Naive thymus-derived CD4-positive, alpha-beta T cell (primary cell): ENCODE results near the gene DDX20. TPM values are rescaled to one million over a fixed set of nuclear protein-coding genes. Genes with fewer than 3 reads are reported as not detected.

ENCODE experiments used
- ATAC-seq: fragments of 150-1000 bp; cut with Tn5 transposase; 2 replicates; pipeline ENCODE4 v1.10.0; 2021; ENCODE audit warnings: mild to moderate bottlenecking, moderate library complexity
- CTCF ChIA-PET: fragments of 350-600 bp; sonication (Branson Sonifier 250); formaldehyde crosslinking; loops from one replicate; lab custom pipeline; 2021; ENCODE audit warnings: antibody characterized with exemption; lab: Charles Lee
- POLR2A ChIA-PET: fragments of 350-600 bp; sonication (Branson Sonifier 250); formaldehyde crosslinking; loops from one replicate; lab custom pipeline; 2021; ENCODE audit warnings: antibody characterized with exemption, inconsistent platforms; lab: Charles Lee
- DNase-seq, 9 donors: peaks; one replicate each; pipeline versions ENCODE4 v3.0.0 to v3.0.0-alpha.2; 2020 to 2022; ENCODE audit warnings: mixed read lengths in 1 of 9
- H3K27ac ChIP-seq: one replicate; pipeline ENCODE4 v1.7.0; 2013; ENCODE audit warnings: mild to moderate bottlenecking, low read depth, low read length, moderate library complexity
- H3K27me3 ChIP-seq, 2 donors: one replicate each; pipeline ENCODE4 v1.7.0; 2013; ENCODE audit warnings: low read length in 2 of 2, mild to moderate bottlenecking in 2 of 2, moderate library complexity in 2 of 2; ENCODE audit not compliant: control insufficient read depth in 2 of 2, insufficient read depth in 2 of 2
- H3K36me3 ChIP-seq, 3 experiments: 1 replicate in 2 of 3; 2 replicates in 1 of 3; pipeline ENCODE4 v1.7.0; 2013; ENCODE audit warnings: low read length in 3 of 3, mild to moderate bottlenecking in 3 of 3, moderate library complexity in 1 of 3; ENCODE audit not compliant: insufficient read depth in 3 of 3, control insufficient read depth in 2 of 3
- H3K4me1 ChIP-seq, 2 donors: one replicate each; pipeline ENCODE4 v1.7.0; 2013; ENCODE audit warnings: low read length in 2 of 2, mild to moderate bottlenecking in 2 of 2, moderate library complexity in 1 of 2; ENCODE audit not compliant: control insufficient read depth in 2 of 2, insufficient read depth in 2 of 2
- H3K4me3 ChIP-seq: 2 replicates; pipeline ENCODE4 v1.7.0; 2013; ENCODE audit warnings: mild to moderate bottlenecking, low read length
- H3K9me3 ChIP-seq, 3 experiments: 1 replicate in 2 of 3; 2 replicates in 1 of 3; pipeline ENCODE4 v1.7.0; 2013; ENCODE audit warnings: low read length in 3 of 3; ENCODE audit not compliant: control insufficient read depth in 2 of 3
- H3K27ac Mint-ChIP-seq, 9 donors: one replicate each; pipeline ENCODE4 v1.8.0; 2020 to 2022; ENCODE audit warnings: mixed read lengths in 9 of 9, mild to moderate bottlenecking in 8 of 9, moderate library complexity in 5 of 9, inconsistent platforms in 2 of 9
- H3K27me3 Mint-ChIP-seq, 5 donors: one replicate each; pipeline ENCODE4 v1.8.0; 2021 to 2022; ENCODE audit warnings: mixed read lengths in 5 of 5, mild to moderate bottlenecking in 1 of 5
- H3K36me3 Mint-ChIP-seq, 5 donors: one replicate each; pipeline ENCODE4 v1.8.0; 2020 to 2022; ENCODE audit warnings: mixed read lengths in 5 of 5, mild to moderate bottlenecking in 3 of 5, inconsistent platforms in 1 of 5
- H3K4me1 Mint-ChIP-seq, 7 donors: one replicate each; pipeline ENCODE4 v1.8.0; 2020 to 2022; ENCODE audit warnings: mixed read lengths in 7 of 7, mild to moderate bottlenecking in 3 of 7, inconsistent platforms in 1 of 7
- H3K4me3 Mint-ChIP-seq, 10 donors: one replicate each; pipeline ENCODE4 v1.8.0; 2020 to 2022; ENCODE audit warnings: mild to moderate bottlenecking in 10 of 10, mixed read lengths in 10 of 10, moderate library complexity in 6 of 10, inconsistent platforms in 2 of 10
- H3K9me3 Mint-ChIP-seq, 11 donors: one replicate each; pipeline ENCODE4 v1.8.0; 2020 to 2022; ENCODE audit warnings: mixed read lengths in 11 of 11, mild to moderate bottlenecking in 4 of 11, inconsistent platforms in 1 of 11, moderate library complexity in 1 of 11
- intact Hi-C, 2 donors: fragments of 100-400 bp; cut with micrococcal nuclease; formaldehyde crosslinking; loops; one replicate each; pipeline ENCODE4 v1.15.1; 2023
- polyA plus RNA-seq, 2 donors: library from polyadenylated mRNA; unstranded; fragments of 300-500 nt; fragmentation: Illumina TruSeq; gene quantifications; one replicate each; pipeline ENCODE4 v1.2.3, GENCODE V29; 2021
- total RNA-seq, 6 experiments: library from RNA in 5 of 6; stranded (reverse) in 5 of 6; gene quantifications; 1 replicate in 5 of 6; 2 replicates in 1 of 6; pipeline ENCODE4 v1.2.3 and lab custom pipeline; 2021 to 2026

Gene DDX20
- total RNA-seq (10 to 100 TPM; 12.7 to 27.0 (median 18.7) TPM), polyA plus RNA-seq (10 to 100 TPM; 11.6 to 20.7 TPM), total RNA-seq (lab: John Stamatoyannopoulos, UW) (48.2 reads per million, percentile 70 among the genes with 10 or more reads in this experiment)

GRCh38 chr1:111755331-111756123 lies at the start of gene DDX20:
Gene DDX20 (plus strand): TSS chr1:111755901. CDS start chr1:111755925, 24 bp downstream.
- Histone ChIP-seq H3K4me3 (peak within 1 kb of the TSS; percentile 87), H3K27me3 (no peaks in the 10 kb centered on the region), H3K4me1 (peaks cover 4 to 18% of the 10 kb centered on the region in 2 donors), H3K36me3 (peaks cover 0 to 14% (median 11%) of the 10 kb centered on the region in 3 experiments), H3K27ac (peak within 1 kb of the TSS; percentile 92), H3K9me3 (no peaks in the 10 kb centered on the region)
- ATAC-seq, result peak; percentile 97
- Mint-ChIP-seq H3K9me3 (peaks cover 0 to 8% (median 0%) of the 10 kb centered on the region in 11 donors), H3K27me3 (peaks cover 0 to 2% (median 0%) of the 10 kb centered on the region in 5 donors), H3K4me3 (peak within 1 kb of the TSS; percentile 86 to 100 (median 94)), H3K36me3 (peaks cover 0 to 16% (median 4%) of the 10 kb centered on the region in 5 donors), H3K27ac (peak within 1 kb of the TSS; percentile 94 to 100 (median 99)), H3K4me1 (peaks cover 24 to 49% (median 39%) of the 10 kb centered on the region in 7 donors)
- DNase-seq, result peak; percentile 92 to 97 (median 95)
- intact Hi-C loops, result loop anchor here (1.0 to 10.0 kb wide), 23 partner anchors 14 to 1723 kb away; partner anchors contain the start of genes ATP5PB (in 2 of the 2), INKA2 (in 2 of the 2), LRIF1 (in 2 of the 2) and WDR77 (in 2 of the 2)
- CTCF ChIA-PET, result interaction anchor here (0.7 to 1.8 kb wide), 21 partner anchors 11 to 614 kb away, joined by 3 to 10 read pairs (median 3); partner anchors contain the start of gene INKA2
- POLR2A ChIA-PET, result interaction anchor here (0.6 to 2.6 kb wide), 19 partner anchors 12 to 307 kb away, joined by 3 to 16 read pairs (median 3); no protein-coding TSS in a partner anchor

GRCh38 chr1:111706921-111707320 lies 48.8 kb upstream of the DDX20 start:
- ATAC-seq (no peak), DNase-seq (no peak)
- Mint-ChIP-seq H3K36me3 (peaks cover 0 to 37% (median 24%) of the 10 kb centered on the region in 5 donors), H3K4me1 (peaks cover 0 to 23% (median 3%) of the 10 kb centered on the region in 7 donors), H3K27me3 (no peaks in the 10 kb centered on the region), H3K27ac (peak overlapping the region in 5 of 9 donors; percentile 2 to 83 (median 32)), H3K4me3 (no peak overlapping the region), H3K9me3 (no peaks in the 10 kb centered on the region)
- Histone ChIP-seq H3K36me3 (peaks cover 13 to 53% (median 40%) of the 10 kb centered on the region in 3 experiments), H3K27me3 (no peaks in the 10 kb centered on the region), H3K27ac (no peak overlapping the region), H3K4me1 (no peaks in the 10 kb centered on the region), H3K4me3 (no peak overlapping the region), H3K9me3 (no peaks in the 10 kb centered on the region)
- ChIA-PET POLR2A (interaction anchor here (0.6 to 0.7 kb wide), 3 partner anchors 49 to 267 kb away, joined by 3 to 4 read pairs (median 3); no protein-coding TSS in a partner anchor), CTCF (interaction anchor here (1.0 kb wide), 1 partner anchor 199 kb away, joined by 3 read pairs; no protein-coding TSS in a partner anchor)
- intact Hi-C loops, result no loop called here

- Mint-ChIP-seq H3K36me3 (peaks cover 0 to 30% (median 20%) of the 10 kb centered on the region in 5 donors), H3K9me3 (no peaks in the 10 kb centered on the region), H3K27ac (peak overlapping the region in 6 of 9 donors; percentile 21 to 77 (median 52)), H3K4me1 (peaks cover 0 to 23% (median 3%) of the 10 kb centered on the region in 7 donors), H3K27me3 (no peaks in the 10 kb centered on the region), H3K4me3 (no peak overlapping the region)
- Histone ChIP-seq H3K9me3 (no peaks in the 10 kb centered on the region), H3K27ac (no peak overlapping the region), H3K4me1 (no peaks in the 10 kb centered on the region), H3K36me3 (peaks cover 13 to 47% (median 37%) of the 10 kb centered on the region in 3 experiments), H3K4me3 (no peak overlapping the region), H3K27me3 (no peaks in the 10 kb centered on the region)
- ATAC-seq, result no peak
- ChIA-PET POLR2A (interaction anchor here (0.6 kb wide), 1 partner anchor 17 kb away, joined by 4 read pairs; no protein-coding TSS in a partner anchor), CTCF (interaction anchor here (1.0 to 1.1 kb wide), 2 partner anchors 40 to 200 kb away, joined by 3 read pairs; no protein-coding TSS in a partner anchor)
- intact Hi-C loops, result no loop called here
- DNase-seq, result no peak
These were observed 47.8 kb upstream of the DDX20 start for GRCh38 chr1:111707906-111708305.

- peak overlapping the region in 8 of 9 donors; percentile 3 to 74 (median 52) for H3K27ac Mint-ChIP-seq
- CTCF ChIA-PET, result interaction anchor here (3.3 kb wide), 1 partner anchor 202 kb away, joined by 19 read pairs; no protein-coding TSS in a partner anchor
- H3K4me3 Mint-ChIP-seq, result no peak overlapping the region
- Histone ChIP-seq H3K36me3 (peaks cover 7 to 27% (median 18%) of the 10 kb centered on the region in 3 experiments), H3K4me3 (no peak overlapping the region), H3K9me3 (no peaks in the 10 kb centered on the region), H3K27me3 (no peaks in the 10 kb centered on the region), H3K27ac (peak overlapping the region; percentile 42), H3K4me1 (no peaks in the 10 kb centered on the region)
- DNase-seq (no peak), ATAC-seq (no peak)
- H3K36me3 Mint-ChIP-seq, result peaks cover 0 to 18% (median 12%) of the 10 kb centered on the region in 5 donors
- H3K4me1 Mint-ChIP-seq, result peaks cover 0 to 26% (median 3%) of the 10 kb centered on the region in 7 donors
- no peaks in the 10 kb centered on the region for H3K27me3 Mint-ChIP-seq
- POLR2A ChIA-PET, result interaction anchor here (0.9 to 2.4 kb wide), 2 partner anchors 61 to 202 kb away, joined by 3 to 6 read pairs; no protein-coding TSS in a partner anchor
- no peaks in the 10 kb centered on the region for H3K9me3 Mint-ChIP-seq
- intact Hi-C loops, result loop anchor here in 1 of 2 donors (5.0 to 10.0 kb wide), 3 partner anchors 138 to 655 kb away; no protein-coding TSS in a partner anchor
These were observed 45.7 kb upstream of the DDX20 start for GRCh38 chr1:111709986-111710385.

- H3K27ac Mint-ChIP-seq, result no peak overlapping the region
- intact Hi-C loops, result loop anchor here in 1 of 2 donors (10.0 kb wide), 1 partner anchor 648 kb away; no protein-coding TSS in a partner anchor
- no peaks in the 10 kb centered on the region for H3K27me3 Mint-ChIP-seq
These were observed 39.4 kb upstream of the DDX20 start for GRCh38 chr1:111716333-111716732.

GRCh38 chr1:111717450-111717849 lies 38.3 kb upstream of the DDX20 start:
- Histone ChIP-seq H3K27ac (no peak overlapping the region), H3K9me3 (no peaks in the 10 kb centered on the region), H3K4me3 (no peak overlapping the region), H3K27me3 (no peaks in the 10 kb centered on the region), H3K36me3 (peaks cover 0 to 7% (median 0%) of the 10 kb centered on the region in 3 experiments), H3K4me1 (no peaks in the 10 kb centered on the region)
- ChIA-PET POLR2A (no interaction called here), CTCF (no interaction called here)
- Mint-ChIP-seq H3K36me3 (peaks cover 0 to 10% (median 0%) of the 10 kb centered on the region in 5 donors), H3K9me3 (no peaks in the 10 kb centered on the region), H3K27ac (peak overlapping the region in 2 of 9 donors; percentile 12 to 37), H3K4me3 (no peak overlapping the region), H3K27me3 (no peaks in the 10 kb centered on the region), H3K4me1 (peaks cover 0 to 15% (median 6%) of the 10 kb centered on the region in 7 donors)
- no peak for ATAC-seq
- no peak for DNase-seq
- intact Hi-C loops, result loop anchor here in 1 of 2 donors (10.0 kb wide), 1 partner anchor 647 kb away; no protein-coding TSS in a partner anchor

More at GRCh38 chr1:111716333-111716732, 39.4 kb upstream of the DDX20 start:
- H3K4me3 ChIP-seq, result no peak overlapping the region
- H3K27ac ChIP-seq, result no peak overlapping the region
- H3K9me3 Mint-ChIP-seq, result no peaks in the 10 kb centered on the region
- peaks cover 0 to 7% (median 4%) of the 10 kb centered on the region in 3 experiments for H3K36me3 ChIP-seq
- no peaks in the 10 kb centered on the region for H3K27me3 ChIP-seq
- no peak overlapping the region for H3K4me3 Mint-ChIP-seq
- no peaks in the 10 kb centered on the region for H3K9me3 ChIP-seq
- DNase-seq (no peak), ATAC-seq (no peak)
- POLR2A ChIA-PET, result interaction anchor here (0.6 to 1.4 kb wide), 2 partner anchors 95 to 208 kb away, joined by 3 read pairs; no protein-coding TSS in a partner anchor
- H3K4me1 Mint-ChIP-seq, result peaks cover 0 to 15% (median 6%) of the 10 kb centered on the region in 7 donors
- peaks cover 0 to 10% (median 0%) of the 10 kb centered on the region in 5 donors for H3K36me3 Mint-ChIP-seq
- H3K4me1 ChIP-seq, result no peaks in the 10 kb centered on the region
- CTCF ChIA-PET, result interaction anchor here (0.9 to 5.9 kb wide), 5 partner anchors 31 to 209 kb away, joined by 3 to 83 read pairs (median 7); no protein-coding TSS in a partner anchor
